K562 (cell line): Measurements from ENCODE around the gene GIPC3. TPM values are rescaled to one million over a fixed set of nuclear protein-coding genes. Genes with fewer than 3 reads are reported as not detected.
A peak's percentile ranks its signal among the peaks of the same experiment; 100 is the strongest.

Experiments
- ARID4B ChIP-seq: sonication (generic); formaldehyde crosslinking; IDR thresholded peaks from 2 replicates; pipeline ENCODE4 v1.8.0; 2022; ENCODE audit warnings: mild to moderate bottlenecking, missing genetic modification reagents
- E2F6 ChIP-seq, 2 experiments: IDR thresholded peaks; 2 replicates each; pipeline ENCODE4 v1.6.1; 2011; ENCODE audit warnings: borderline replicate concordance in 1 of 2, control low read depth in 1 of 2, low read depth in 1 of 2, low read length in 1 of 2, mild to moderate bottlenecking in 1 of 2, mixed read lengths in 1 of 2, moderate library complexity in 1 of 2; ENCODE audit not compliant: insufficient read depth in 1 of 2, insufficient read length in 1 of 2, poor library complexity in 1 of 2, severe bottlenecking in 1 of 2; ENCODE audit errors: extremely low read depth in 1 of 2
- MAX ChIP-seq: sonication (generic); formaldehyde crosslinking; IDR thresholded peaks from 2 replicates; pipeline ENCODE4 v1.9.0; 2022; ENCODE audit warnings: mild to moderate bottlenecking, missing genetic modification reagents
- NFIC ChIP-seq: fragments of 450-650 bp; IDR thresholded peaks from 2 replicates; pipeline ENCODE4 v1.6.1; 2017; ENCODE audit warnings: mild to moderate bottlenecking, inconsistent platforms
- NR3C1 ChIP-seq: sonication (generic); formaldehyde crosslinking; IDR thresholded peaks from 2 replicates; pipeline ENCODE4 v1.8.1; 2022; ENCODE audit warnings: missing genetic modification reagents
- POLR2AphosphoS2 ChIP-seq: IDR thresholded peaks from 2 replicates; pipeline ENCODE4 v1.6.1; 2012; ENCODE audit warnings: low read length, improper control_type of control experiment
- RBFOX2 ChIP-seq: fragments of 200-400 bp; formaldehyde crosslinking; IDR thresholded peaks from 2 replicates; pipeline ENCODE4 v1.6.1; 2017; ENCODE audit warnings: low read depth, mild to moderate bottlenecking, low read length, moderate library complexity
- RBM22 ChIP-seq: fragments of 200-400 bp; formaldehyde crosslinking; IDR thresholded peaks from 2 replicates; pipeline ENCODE4 v1.6.1; 2018; ENCODE audit warnings: low read length, low read depth; ENCODE audit not compliant: poor library complexity, severe bottlenecking
- SRSF9 ChIP-seq: fragments of 200-400 bp; formaldehyde crosslinking; IDR thresholded peaks from 2 replicates; pipeline ENCODE4 v1.6.1; 2017; ENCODE audit warnings: low read depth, low read length, borderline replicate concordance
- STAT5A ChIP-seq: IDR thresholded peaks from 2 replicates; pipeline ENCODE4 v1.6.1; 2012; ENCODE audit warnings: low read length, inconsistent platforms, borderline replicate concordance
- ZNF445 ChIP-seq: fragments of 250-450 bp; sonication (Bioruptor Pico); IDR thresholded peaks from 2 replicates; pipeline ENCODE4 v1.4.0; 2020; ENCODE audit warnings: low read depth, mild to moderate bottlenecking, moderate library complexity
- polyA plus RNA-seq, 8 experiments: library from polyadenylated mRNA; depleted of rRNA in 4 of 8; stranded (reverse) in 5 of 8; unstranded in 3 of 8; fragments of >200 nt; fragmentation: Nextera tagmentation in 2 of 8; fragmentation: Illumina TruSeq in 1 of 8; extraction: Ambion mirVana in 2 of 8; extraction: Trizol in 1 of 8; gene quantifications; 2 replicates each; pipeline versions ENCODE4 v1.2.1 to v1.2.3, GENCODE V29; 2011 to 2014; ENCODE audit warnings: inconsistent platforms in 1 of 8, missing spikeins in 1 of 8
- total RNA-seq, 7 experiments: library from RNA; depleted of rRNA in 6 of 7; stranded (reverse); fragments of >200 nt in 6 of 7; fragmentation: Illumina TruSeq in 2 of 7; extraction: Trizol in 2 of 7; gene quantifications; 2 replicates each; pipeline versions ENCODE4 v1.2.1 to v1.2.3, GENCODE V29; 2011 to 2021; ENCODE audit warnings: low replicate concordance in 1 of 7

Gene GIPC3
- total and polyA plus RNA-seq, 9 of the 15 experiments (the other 6 are each of a cell fraction or from before 2014, with no cell fraction given) = 0.03 to 3.6 (median 1.5) TPM; not detected in 1

- TF ChIP-seq STAT5A = no peak
- TF ChIP-seq POLR2AphosphoS2 = peak; percentile 77
- TF ChIP-seq ARID4B (CRISPR knock-in tag) = peak; percentile 45; the same call in 1 of the 2 replicates
- no peak for TF ChIP-seq SRSF9
- TF ChIP-seq ZNF445 (CRISPR knock-in tag) = no peak
- peak; percentile 42; the same call in 1 of the 2 replicates for TF ChIP-seq MAX (CRISPR knock-in tag)
- peak; percentile 26; the same call in 1 of the 2 replicates for TF ChIP-seq RBFOX2
- peak; percentile 8 for TF ChIP-seq RBM22
- TF ChIP-seq NR3C1 = no peak
- peak; percentile 47 for TF ChIP-seq NFIC
- TF ChIP-seq E2F6 (IDR thresholded peaks at IDR 0.05; ENCODE audit: borderline replicate concordance in 1 of 2, extremely low read depth in 1 of 2, insufficient read depth in 1 of 2, insufficient read length in 1 of 2, low read depth in 1 of 2, low read length in 1 of 2, poor library complexity in 1 of 2, severe bottlenecking in 1 of 2) = peak in 1 of 2 experiments; percentile 43
Observed at GRCh38 chr19:3538965-3539755, 46.1 kb upstream of the GIPC3 start, which contains the start of gene TEKTIP1 (continued).
